Liver (tissue), 9 donors: Measurements from ENCODE around the gene TJP1. TPM values are rescaled to one million over a fixed set of nuclear protein-coding genes. Genes with fewer than 3 reads are reported as not detected.
"Not testable (repeated sequence)": the region's sequence is repeated elsewhere in the genome, so short reads cannot be mapped to it uniquely, and the experiment has no call there.

Experiments used
- DNase-seq: peaks from one replicate; pipeline ENCODE4 v3.0.0-alpha.2; 2017; ENCODE audit warnings: low spot score
- H3K27ac ChIP-seq, 2 donors: one replicate each; pipeline ENCODE4 v1.7.0; 2013; ENCODE audit warnings: inconsistent platforms in 2 of 2, low read length in 2 of 2, control low read depth in 1 of 2, low read depth in 1 of 2, mild to moderate bottlenecking in 1 of 2
- H3K27me3 ChIP-seq, 4 donors: one replicate each; pipeline versions ENCODE4 v1.6.1 to v1.7.0; 2013; ENCODE audit warnings: low read length in 3 of 4, inconsistent platforms in 1 of 4, mild to moderate bottlenecking in 1 of 4, moderate library complexity in 1 of 4; ENCODE audit not compliant: control insufficient read depth in 4 of 4, insufficient read depth in 4 of 4
- H3K36me3 ChIP-seq, 4 donors: one replicate each; pipeline versions ENCODE4 v1.6.1 to v1.7.0; 2013; ENCODE audit warnings: low read length in 3 of 4, mild to moderate bottlenecking in 3 of 4, low read depth in 1 of 4, moderate library complexity in 1 of 4; ENCODE audit not compliant: control insufficient read depth in 4 of 4, insufficient read depth in 3 of 4
- H3K4me1 ChIP-seq, 4 donors: one replicate each; pipeline versions ENCODE4 v1.6.1 to v1.7.0; 2013; ENCODE audit warnings: low read length in 3 of 4, mild to moderate bottlenecking in 3 of 4, moderate library complexity in 1 of 4; ENCODE audit not compliant: control insufficient read depth in 4 of 4, insufficient read depth in 4 of 4
- H3K4me3 ChIP-seq, 3 donors: one replicate each; pipeline versions ENCODE4 v1.6.1 to v1.7.0; 2013; ENCODE audit warnings: low read length in 3 of 3, control low read depth in 1 of 3, low read depth in 1 of 3, mild to moderate bottlenecking in 1 of 3
- H3K9ac ChIP-seq, 2 donors: one replicate each; pipeline ENCODE4 v1.7.0; 2013; ENCODE audit warnings: low read length in 2 of 2, mild to moderate bottlenecking in 2 of 2, moderate library complexity in 2 of 2, control low read depth in 1 of 2, low read depth in 1 of 2
- H3K9me3 ChIP-seq, 4 donors: one replicate each; pipeline versions ENCODE4 v1.6.1 to v1.7.0; 2013; ENCODE audit warnings: low read length in 3 of 4; ENCODE audit not compliant: control insufficient read depth in 4 of 4
- ATF3 ChIP-seq: IDR thresholded peaks from 2 replicates; pipeline ENCODE4 v1.6.1; 2016; ENCODE audit warnings: antibody characterized with exemption
- CTCF ChIP-seq: fragments of 150-350 bp; IDR thresholded peaks from 2 replicates; pipeline ENCODE4 v1.5.1; 2017; ENCODE audit warnings: improper control_type of control experiment, low read depth, low read length; ENCODE audit not compliant: missing input control
- EGR1 ChIP-seq, 2 donors: IDR thresholded peaks; 2 replicates each; pipeline ENCODE4 v1.6.1; 2016 to 2018; ENCODE audit warnings: antibody characterized with exemption in 2 of 2, low read depth in 2 of 2
- FOXA1 ChIP-seq: IDR thresholded peaks from 2 replicates; pipeline ENCODE4 v1.6.1; 2016; ENCODE audit warnings: antibody characterized with exemption
- FOXA2 ChIP-seq: IDR thresholded peaks from 2 replicates; pipeline ENCODE4 v1.6.1; 2016; ENCODE audit warnings: antibody characterized with exemption
- GABPA ChIP-seq, 2 donors: IDR thresholded peaks in 1 of 2; conservative IDR thresholded peaks in 1 of 2; 2 replicates each; pipeline ENCODE4 v1.6.1; 2016; ENCODE audit warnings: antibody characterized with exemption in 2 of 2, mild to moderate bottlenecking in 1 of 2, moderate library complexity in 1 of 2
- HNF4A ChIP-seq, 2 donors: conservative IDR thresholded peaks; 2 replicates each; pipeline ENCODE4 v1.6.1; 2016; ENCODE audit warnings: antibody characterized with exemption in 2 of 2, mild to moderate bottlenecking in 2 of 2
- HNF4G ChIP-seq: IDR thresholded peaks from 2 replicates; pipeline ENCODE4 v1.6.1; 2016; ENCODE audit warnings: antibody characterized with exemption
- JUND ChIP-seq, 2 donors: IDR thresholded peaks; 2 replicates each; pipeline ENCODE4 v1.6.1; 2016; ENCODE audit warnings: antibody characterized with exemption in 2 of 2
- MAX ChIP-seq: IDR thresholded peaks from 2 replicates; pipeline ENCODE4 v1.6.1; 2016; ENCODE audit warnings: antibody characterized with exemption
- RAD21 ChIP-seq, 2 donors: IDR thresholded peaks; 2 replicates each; pipeline ENCODE4 v1.6.1; 2016; ENCODE audit warnings: antibody characterized with exemption in 2 of 2, mild to moderate bottlenecking in 2 of 2
- REST ChIP-seq: IDR thresholded peaks from 2 replicates; pipeline ENCODE4 v1.6.1; 2016; ENCODE audit warnings: antibody characterized with exemption, mild to moderate bottlenecking
- RXRA ChIP-seq, 2 donors: IDR thresholded peaks; 2 replicates each; pipeline ENCODE4 v1.6.1; 2017 to 2018; ENCODE audit warnings: antibody characterized with exemption in 2 of 2, mild to moderate bottlenecking in 1 of 2
- ZBTB33 ChIP-seq: IDR thresholded peaks from 2 replicates; pipeline ENCODE4 v1.6.1; 2016; ENCODE audit warnings: antibody characterized with exemption
- WGBS: extraction: QIAGEN DNeasy Blood & Tissue Kit; methylation state at CpG from one replicate; pipeline ENCODE4 v1.1.7; 2013; 5-methylcytosine and 5-hydroxymethylcytosine counted together
- polyA plus RNA-seq, 2 donors: library from polyadenylated mRNA; stranded (reverse) in 1 of 2; unstranded in 1 of 2; fragments of 200-250 nt in 1 of 2; fragments of >200 nt in 1 of 2; fragmentation: Nextera tagmentation in 1 of 2; extraction: Ambion mirVana in 1 of 2; gene quantifications; one replicate each; pipeline versions ENCODE4 v1.2.1 to v1.2.3, GENCODE V29; 2013 to 2015
- total RNA-seq, 2 donors: library from RNA; depleted of rRNA; stranded (reverse); fragments of >200 nt; gene quantifications; one replicate each; pipeline ENCODE4 v1.2.3, GENCODE V29; 2014
- donor health status: healthy.
- donor health status: healthy.
- donor health status: healthy.
- donor health status: healthy.
- donor health status: healthy.

The TJP1 gene
- total and polyA plus RNA-seq, 4 donors = 12.6 to 40.4 (median 16.9) TPM

- TF ChIP-seq FOXA2 (no peak), ZBTB33 (no peak), HNF4A (conservative IDR thresholded peaks at IDR 0.05) (no peak), ATF3 (no peak), RAD21 (IDR thresholded peaks at IDR 0.05) (no peak)
Observed at GRCh38 chr15:29818141-29818540, 4.1 kb downstream of the TJP1 start (continued).

- H3K4me1 ChIP-seq = peaks cover 3 to 41% (median 28%) of the 10 kb centered on the region in 4 donors
- WGBS = 95% methylated on average over 3 of the region's 3 CpGs
- not testable (repeated sequence) for DNase-seq, H3K27me3 ChIP-seq, H3K27ac ChIP-seq, H3K4me3 ChIP-seq, H3K36me3 ChIP-seq, H3K9me3 ChIP-seq, H3K9ac ChIP-seq
Observed at GRCh38 chr15:29817455-29817854, 4.8 kb downstream of the TJP1 start.

GRCh38 chr15:29815000-29815710, 7.1 kb downstream of the TJP1 start:
- Histone ChIP-seq H3K9me3 (no peaks in the 10 kb centered on the region), H3K27me3 (no peaks in the 10 kb centered on the region), H3K9ac (no peak overlapping the region), H3K36me3 (no peaks in the 10 kb centered on the region), H3K4me3 (no peak overlapping the region), H3K4me1 (peaks cover 3 to 45% (median 27%) of the 10 kb centered on the region in 4 donors), H3K27ac (peak overlapping the region in 1 of 2 donors; percentile 33)
- DNase-seq = no peak
- TF ChIP-seq REST (no peak), GABPA (IDR thresholded peaks at IDR 0.05 in 1 of 2, conservative IDR thresholded peaks at IDR 0.05 in 1 of 2) (no peak), HNF4A (conservative IDR thresholded peaks at IDR 0.05) (peak in 1 of 2 donors; percentile 13)
- 42% methylated on average over 3 of the region's 3 CpGs for WGBS

- Histone ChIP-seq H3K9ac (no peak overlapping the region), H3K9me3 (no peaks in the 10 kb centered on the region), H3K4me3 (no peak overlapping the region), H3K4me1 (peaks cover 3 to 41% (median 24%) of the 10 kb centered on the region in 4 donors), H3K27me3 (no peaks in the 10 kb centered on the region), H3K27ac (no peak overlapping the region), H3K36me3 (no peaks in the 10 kb centered on the region)
- no peak for DNase-seq
- TF ChIP-seq RXRA (IDR thresholded peaks at IDR 0.05) (no peak), MAX (no peak), ATF3 (no peak), ZBTB33 (no peak), FOXA1 (no peak), CTCF (no peak), RAD21 (IDR thresholded peaks at IDR 0.05) (no peak), EGR1 (IDR thresholded peaks at IDR 0.05; ENCODE audit: low read depth in 2 of 2) (no peak), JUND (IDR thresholded peaks at IDR 0.05) (no peak), HNF4A (conservative IDR thresholded peaks at IDR 0.05) (no peak), HNF4G (no peak)
Observed at GRCh38 chr15:29813009-29813408, 9.3 kb downstream of the TJP1 start.
